Breast epithelium (tissue), 4 donors: ENCODE measurements around the gene KYAT1. TPM values are rescaled to one million over a fixed set of nuclear protein-coding genes. Genes with fewer than 3 reads are reported as not detected.

Source experiments
- DNase-seq, 2 donors: peaks; one replicate each; pipeline ENCODE4 v3.0.0-alpha.2; 2019; ENCODE audit warnings: low spot score in 2 of 2
- H3K27ac ChIP-seq, 2 donors: fragments of 200-600 bp; sonication (generic) in 1 of 2; one replicate each; pipeline ENCODE4 v1.5.1; 2016 to 2019; ENCODE audit warnings: mild to moderate bottlenecking in 1 of 2
- H3K27me3 ChIP-seq, 2 donors: fragments of 200-600 bp; sonication (generic) in 1 of 2; one replicate each; pipeline versions ENCODE4 v1.5.1 to v1.6.0; 2017 to 2019; ENCODE audit warnings: control low read depth in 1 of 2, mild to moderate bottlenecking in 1 of 2
- H3K36me3 ChIP-seq: fragments of 200-600 bp; one replicate; pipeline ENCODE4 v1.5.1; 2019
- H3K4me1 ChIP-seq, 2 donors: fragments of 200-600 bp; sonication (generic); one replicate each; pipeline ENCODE4 v1.5.1; 2016 to 2019; ENCODE audit warnings: control low read depth in 1 of 2
- H3K4me3 ChIP-seq, 3 donors: fragments of 200-600 bp; sonication (generic); 1 replicate in 2 of 3; 2 replicates in 1 of 3; pipeline ENCODE4 v1.5.1; 2016 to 2019; ENCODE audit warnings: mild to moderate bottlenecking in 3 of 3, moderate library complexity in 2 of 3
- H3K9me3 ChIP-seq, 2 donors: fragments of 200-600 bp; sonication (generic) in 1 of 2; one replicate each; pipeline ENCODE4 v1.5.1; 2016 to 2019; ENCODE audit warnings: control low read depth in 1 of 2
- CTCF ChIP-seq, 3 donors: fragments of 450-650 bp; IDR thresholded peaks; one replicate each; pipeline ENCODE4 v1.5.1; 2016 to 2017; ENCODE audit warnings: antibody characterized with exemption in 3 of 3, mild to moderate bottlenecking in 3 of 3, moderate library complexity in 3 of 3
- POLR2A ChIP-seq: fragments of 450-650 bp; IDR thresholded peaks from one replicate; pipeline ENCODE4 v1.6.1; 2016; ENCODE audit warnings: antibody characterized with exemption, mild to moderate bottlenecking, moderate library complexity
- POLR2AphosphoS5 ChIP-seq, 3 donors: sonication (generic); formaldehyde crosslinking; IDR thresholded peaks; one replicate each; pipeline ENCODE4 v1.6.1; 2017; ENCODE audit warnings: antibody characterized with exemption in 3 of 3
- intact Hi-C: fragments of 100-400 bp; cut with DNase I; formaldehyde crosslinking; loops from one replicate; pipeline ENCODE4 v1.15.1; 2023; ENCODE audit warnings: low total_unique reads
- total RNA-seq, 3 donors: library from RNA; depleted of rRNA; stranded (reverse); fragments of >200 nt; gene quantifications; one replicate each; pipeline ENCODE4 v1.1.0, GENCODE V29; 2016

The KYAT1 gene
- total RNA-seq, 3 donors from 2014 or later = 3.0 to 7.6 (median 7.2) TPM

GRCh38 chr9:128908372-128908771 is 26.6 kb upstream of the KYAT1 start:
- Histone ChIP-seq H3K27me3 (no peaks in the 10 kb centered on the region), H3K36me3 (peaks cover 7% of the 10 kb centered on the region), H3K4me3 (no peak overlapping the region), H3K4me1 (peaks cover 16 to 24% of the 10 kb centered on the region in 2 donors), H3K27ac (no peak overlapping the region), H3K9me3 (no peaks in the 10 kb centered on the region)
- intact Hi-C loops = loop anchor here (5.0 kb wide), 1 partner anchor 371 kb away; no protein-coding TSS in a partner anchor
- DNase-seq = no peak
- no peak for TF ChIP-seq POLR2A
- no peak for TF ChIP-seq CTCF (IDR thresholded peaks at IDR 0.05)
- TF ChIP-seq POLR2AphosphoS5 (IDR thresholded peaks at IDR 0.05) = no peak

GRCh38 chr9:128906741-128907140 is 25.0 kb upstream of the KYAT1 start:
- H3K4me1 ChIP-seq = peaks cover 10 to 30% of the 10 kb centered on the region in 2 donors
- DNase-seq = no peak
- no peak overlapping the region for H3K4me3 ChIP-seq
- TF ChIP-seq POLR2A (no peak), CTCF (IDR thresholded peaks at IDR 0.05) (no peak), POLR2AphosphoS5 (IDR thresholded peaks at IDR 0.05) (no peak)
- H3K36me3 ChIP-seq = peaks cover 7% of the 10 kb centered on the region
- peak overlapping the region; percentile 3 to 58 for H3K27ac ChIP-seq
- H3K9me3 ChIP-seq = no peaks in the 10 kb centered on the region
- H3K27me3 ChIP-seq = no peaks in the 10 kb centered on the region
- intact Hi-C loops = loop anchor here (5.0 kb wide), 1 partner anchor 369 kb away; no protein-coding TSS in a partner anchor

GRCh38 chr9:128905964-128906363 is 24.2 kb upstream of the KYAT1 start:
- no peak for TF ChIP-seq POLR2A
- no peak for TF ChIP-seq CTCF (IDR thresholded peaks at IDR 0.05)
- TF ChIP-seq POLR2AphosphoS5 (IDR thresholded peaks at IDR 0.05) = no peak
- no peaks in the 10 kb centered on the region for H3K27me3 ChIP-seq
- H3K27ac ChIP-seq = peak overlapping the region; percentile 41 to 46
- peaks cover 10 to 23% of the 10 kb centered on the region in 2 donors for H3K4me1 ChIP-seq
- H3K9me3 ChIP-seq = no peaks in the 10 kb centered on the region
- intact Hi-C loops = loop anchor here (5.0 kb wide), 1 partner anchor 369 kb away; no protein-coding TSS in a partner anchor
- no peak overlapping the region for H3K4me3 ChIP-seq
- no peak for DNase-seq
- peaks cover 7% of the 10 kb centered on the region for H3K36me3 ChIP-seq

GRCh38 chr9:128903871-128904620 is 22.3 kb upstream of the KYAT1 start:
- no peak overlapping the region for H3K4me3 ChIP-seq
- H3K36me3 ChIP-seq = peaks cover 7% of the 10 kb centered on the region
- no peaks in the 10 kb centered on the region for H3K9me3 ChIP-seq
- H3K27me3 ChIP-seq = no peaks in the 10 kb centered on the region
- H3K27ac ChIP-seq = peak overlapping the region; percentile 65 to 90
- no peak for DNase-seq
- TF ChIP-seq POLR2A = no peak
- TF ChIP-seq POLR2AphosphoS5 (IDR thresholded peaks at IDR 0.05) = no peak
- TF ChIP-seq CTCF (IDR thresholded peaks at IDR 0.05) = no peak
- intact Hi-C loops = loop anchor here (1.0 kb wide), 1 partner anchor 15 kb away; no protein-coding TSS in a partner anchor
- H3K4me1 ChIP-seq = peaks cover 3 to 11% of the 10 kb centered on the region in 2 donors

- Histone ChIP-seq H3K4me1 (peaks cover 3 to 19% of the 10 kb centered on the region in 2 donors), H3K4me3 (no peak overlapping the region), H3K36me3 (peaks cover under 1% of the 10 kb centered on the region), H3K27ac (peak overlapping the region; percentile 65 to 90), H3K9me3 (no peaks in the 10 kb centered on the region), H3K27me3 (no peaks in the 10 kb centered on the region)
- intact Hi-C loops = loop anchor here (1.0 kb wide), 1 partner anchor 16 kb away; no protein-coding TSS in a partner anchor
- DNase-seq = no peak
- TF ChIP-seq CTCF (IDR thresholded peaks at IDR 0.05) = no peak
- TF ChIP-seq POLR2AphosphoS5 (IDR thresholded peaks at IDR 0.05) = no peak
- TF ChIP-seq POLR2A = no peak
Measured at GRCh38 chr9:128903079-128903461, 21.3 kb upstream of the KYAT1 start.
